ENCODE data around the gene SLC12A6. TPM values are rescaled to one million over a fixed set of nuclear protein-coding genes. Genes with fewer than 3 reads are reported as not detected.

Gene SLC12A6
- total RNA-seq, 1 experiment from 2014 or later: 2.7 TPM

- DNase-seq (ENCODE audit: low read depth, low spot score): no peak
- in situ Hi-C loops (cut with HindIII; ENCODE audit: low pct_unique_long_range_greater_than_20kb, low sequenced_read_pairs): no loop called here
Observed at GRCh38 chr15:34182942-34183341, 154.6 kb downstream of the SLC12A6 start.

Small RNAs within 50 kb of the gene (small RNA-seq; reads per million reads assigned to genes)
- gene MIR1233-1: 0 reads per million in 2 experiments
- gene RF00019: 0 reads per million in 2 experiments

Other genes starting within 250 kb of the SLC12A6 start
- 49.6 and 58.5 TPM in 2 replicates for gene EMC7, start 235.9 kb downstream of the SLC12A6 start, total RNA-seq (2014; rRNA removed; shearing (Covaris generic))
- gene PGBD4, start 235.7 kb downstream of the SLC12A6 start, total RNA-seq (2014; rRNA removed; shearing (Covaris generic)): 3.0 TPM in 2 replicates
- gene KATNBL1, start 127.7 kb downstream of the SLC12A6 start, total RNA-seq (2014; rRNA removed; shearing (Covaris generic)): 43.5 and 59.4 TPM in 2 replicates
- 150 and 162 TPM in 2 replicates for gene EMC4, start 112.8 kb downstream of the SLC12A6 start, total RNA-seq (2014; rRNA removed; shearing (Covaris generic))
- gene NOP10, start 5.4 kb upstream of the SLC12A6 start, total RNA-seq (2014; rRNA removed; shearing (Covaris generic)): 388 and 392 TPM in 2 replicates
- gene NUTM1, start 5.5 kb upstream of the SLC12A6 start, total RNA-seq (2014; rRNA removed; shearing (Covaris generic)): not detected in 2 replicates
- gene LPCAT4, start 29.4 kb upstream of the SLC12A6 start, total RNA-seq (2014; rRNA removed; shearing (Covaris generic)): 6.1 and 13.5 TPM in 2 replicates
- 12.7 and 16.3 TPM in 2 replicates for gene GOLGA8A, start 100.0 kb upstream of the SLC12A6 start, total RNA-seq (2014; rRNA removed; shearing (Covaris generic))
- 21.1 and 22.8 TPM in 2 replicates for gene GOLGA8B, start 245.9 kb upstream of the SLC12A6 start, total RNA-seq (2014; rRNA removed; shearing (Covaris generic))

Data from SK-MEL-5 (cell line).